HCT116 (cell line): Measurements from ENCODE around the gene HK2. TPM values are rescaled to one million over a fixed set of nuclear protein-coding genes. Genes with fewer than 3 reads are reported as not detected.

Experiments
- ATAC-seq: fragments of 200-7000 bp; cut with Tn5 transposase; 2 replicates; pipeline ENCODE4 v1.9.1; 2020; ENCODE audit warnings: mild to moderate bottlenecking, moderate library complexity
- BruUV-seq: library from RNA; stranded (reverse); fragments of 400-500 nt; replicated peaks from 2 replicates; lab custom pipeline; 2021; lab: Mats Ljungman, UMichigan
- CTCF ChIA-PET: fragments of 300-600 bp; sonication (Branson Sonifier 250); formaldehyde crosslinking; loops from one replicate; lab custom pipeline; 2021; ENCODE audit warnings: antibody characterized with exemption; lab: Charles Lee
- POLR2A ChIA-PET: fragments of 300-600, 350-600 bp; sonication (Branson Sonifier 250); formaldehyde crosslinking; loops from one replicate; lab custom pipeline; 2021; ENCODE audit warnings: antibody characterized with exemption; lab: Charles Lee
- RAD21 ChIA-PET, 2 experiments: fragments of 300-600 bp; sonication (Branson Sonifier 250); formaldehyde crosslinking; loops; one replicate each; lab custom pipeline; 2023; ENCODE audit warnings: low total read pairs in 2 of 2; ENCODE audit not compliant: uncharacterized antibody in 2 of 2, unreplicated experiment in 2 of 2, low non-redundant PET in 1 of 2; lab: Charles Lee
- DNase-seq: peaks from one replicate; pipeline ENCODE4 v3.0.0-alpha.2; 2010; ENCODE audit warnings: low read depth, low spot score
- H2AFZ ChIP-seq: fragments of 200-600 bp; shearing (Covaris generic), sonication (generic); 2 replicates; pipeline ENCODE4 v1.6.1; 2017; ENCODE audit warnings: low read depth, mixed run types, mixed read lengths, antibody characterized with exemption, low read length; ENCODE audit not compliant: poor library complexity, severe bottlenecking
- H3K27ac ChIP-seq: 2 replicates; pipeline ENCODE4 v1.5.1; 2012; ENCODE audit warnings: low read depth, low read length
- H3K27me3 ChIP-seq: fragments of 200-600 bp; sonication (generic); 2 replicates; pipeline ENCODE4 v1.6.1; 2016; ENCODE audit warnings: mixed run types, low read length, mixed read lengths; ENCODE audit not compliant: insufficient read depth
- H3K36me3 ChIP-seq, 2 experiments: fragments of 200-500 bp in 1 of 2; fragments of 200-600 bp in 1 of 2; sonication (Bioruptor generic) in 1 of 2; sonication (generic) in 1 of 2; 2 replicates each; pipeline versions ENCODE4 v1.5.1 to v1.6.1; 2014 to 2016; ENCODE audit warnings: low read length in 2 of 2, inconsistent platforms in 1 of 2, mixed read lengths in 1 of 2, mixed run types in 1 of 2; ENCODE audit not compliant: insufficient read depth in 2 of 2, control insufficient read depth in 1 of 2
- H3K4me1 ChIP-seq, 2 experiments: fragments of 200-600 bp in 1 of 2; sonication (generic) in 1 of 2; 2 replicates each; pipeline versions ENCODE4 v1.5.1 to v1.6.1; 2012 to 2017; ENCODE audit warnings: low read length in 2 of 2, inconsistent platforms in 1 of 2, mild to moderate bottlenecking in 1 of 2, mixed read lengths in 1 of 2, mixed run types in 1 of 2, moderate library complexity in 1 of 2; ENCODE audit not compliant: insufficient read depth in 2 of 2, control insufficient read depth in 1 of 2
- H3K4me2 ChIP-seq: fragments of 200-600 bp; sonication (generic); 2 replicates; pipeline ENCODE4 v1.6.1; 2017; ENCODE audit warnings: mixed run types, low read length, mixed read lengths
- H3K4me3 ChIP-seq, 2 experiments: fragments of 200-600 bp in 1 of 2; sonication (generic) in 1 of 2; replicated peaks in 1 of 2; 2 replicates each; pipeline ENCODE4 v1.5.1; 2011 to 2016; ENCODE audit warnings: low read length in 2 of 2, control low read depth in 1 of 2, low read depth in 1 of 2, mild to moderate bottlenecking in 1 of 2, mixed read lengths in 1 of 2, mixed run types in 1 of 2
- H3K79me2 ChIP-seq: fragments of 200-600 bp; sonication (generic); 2 replicates; pipeline ENCODE4 v1.6.1; 2017; ENCODE audit warnings: mild to moderate bottlenecking, mixed run types, low read length, moderate library complexity, mixed read lengths; ENCODE audit not compliant: insufficient read depth
- H3K9ac ChIP-seq: fragments of 200-600 bp; sonication (generic); 2 replicates; pipeline ENCODE4 v1.6.1; 2016; ENCODE audit warnings: low read length, mixed read lengths
- H3K9me2 ChIP-seq: fragments of 200-600 bp; sonication (generic), shearing (Covaris generic); 2 replicates; pipeline ENCODE4 v1.6.1; 2017; ENCODE audit warnings: mixed run types, mild to moderate bottlenecking, moderate library complexity; ENCODE audit not compliant: insufficient read depth
- H3K9me3 ChIP-seq, 2 experiments: fragments of 200-500 bp in 1 of 2; fragments of 200-600 bp in 1 of 2; sonication (Bioruptor generic) in 1 of 2; sonication (generic) in 1 of 2; 2 replicates each; pipeline ENCODE4 v1.6.1; 2014 to 2017; ENCODE audit warnings: low read length in 2 of 2, mixed read lengths in 2 of 2, inconsistent platforms in 1 of 2, low read depth in 1 of 2, mild to moderate bottlenecking in 1 of 2, mixed run types in 1 of 2, moderate library complexity in 1 of 2; ENCODE audit not compliant: control insufficient read depth in 1 of 2, insufficient read depth in 1 of 2
- H4K20me1 ChIP-seq: fragments of 200-600 bp; sonication (generic), shearing (Covaris generic); 2 replicates; pipeline ENCODE4 v1.6.1; 2017; ENCODE audit warnings: mixed run types, mild to moderate bottlenecking, moderate library complexity; ENCODE audit not compliant: insufficient read depth
- CTCF ChIP-seq, 3 experiments: fragments of 200-600 bp in 1 of 3; sonication (generic) in 1 of 3; IDR thresholded peaks in 2 of 3; conservative IDR thresholded peaks in 1 of 3; 2 replicates each; pipeline ENCODE4 v1.5.1; 2012 to 2017; ENCODE audit warnings: low read depth in 2 of 3, low read length in 2 of 3, antibody characterized with exemption in 1 of 3, borderline replicate concordance in 1 of 3, control low read depth in 1 of 3, mild to moderate bottlenecking in 1 of 3, mixed read lengths in 1 of 3, mixed run types in 1 of 3, moderate library complexity in 1 of 3; ENCODE audit not compliant: insufficient read depth in 1 of 3
- EGR1 ChIP-seq: IDR thresholded peaks from 2 replicates; pipeline ENCODE4 v1.6.1; 2012; ENCODE audit warnings: low read depth
- ELF1 ChIP-seq: IDR thresholded peaks from 2 replicates; pipeline ENCODE4 v1.6.1; 2012; ENCODE audit warnings: low read depth, borderline replicate concordance
- EZH2 ChIP-seq: fragments of 200-600 bp; sonication (generic); IDR thresholded peaks from 2 replicates; pipeline ENCODE4 v1.6.1; 2017; ENCODE audit warnings: antibody characterized with exemption, mixed run types
- EZH2phosphoT487 ChIP-seq: fragments of 200-600 bp; IDR thresholded peaks from 2 replicates; pipeline ENCODE4 v1.6.1; 2018; ENCODE audit warnings: antibody characterized with exemption, borderline replicate concordance
- JUND ChIP-seq: IDR thresholded peaks from 2 replicates; pipeline ENCODE4 v1.6.1; 2012
- POLR2A ChIP-seq: IDR thresholded peaks from 2 replicates; pipeline ENCODE4 v1.7.0; 2011; ENCODE audit warnings: borderline replicate concordance; ENCODE audit not compliant: insufficient read depth, insufficient read length; ENCODE audit errors: extremely low read depth
- POLR2AphosphoS5 ChIP-seq: IDR thresholded peaks from 2 replicates; pipeline ENCODE4 v1.6.1; 2011; ENCODE audit warnings: mild to moderate bottlenecking, low read depth, low read length, moderate library complexity
- SRF ChIP-seq: IDR thresholded peaks from 2 replicates; pipeline ENCODE4 v1.6.1; 2012; ENCODE audit warnings: low read depth
- TCF7L2 ChIP-seq: IDR thresholded peaks from 2 replicates; pipeline ENCODE4 v1.7.0; 2011; ENCODE audit warnings: borderline replicate concordance, inconsistent platforms; ENCODE audit not compliant: insufficient read depth, insufficient read length; ENCODE audit errors: extremely low read depth
- YY1 ChIP-seq: IDR thresholded peaks from 2 replicates; pipeline ENCODE4 v1.6.1; 2011; ENCODE audit warnings: low read length, low read depth, moderate library complexity, mild to moderate bottlenecking; ENCODE audit not compliant: insufficient replicate concordance; ENCODE audit errors: extremely low read depth
- intact Hi-C: fragments of 100-400 bp; cut with micrococcal nuclease; formaldehyde crosslinking; loops from 2 replicates; pipeline ENCODE4 v1.10.0; 2022
- total RNA-seq: library from RNA; stranded (reverse); gene quantifications from one replicate; pipeline ENCODE4 v1.2.1, GENCODE V29; 2021; ENCODE audit not compliant: unreplicated experiment
- TF ChIP-seq, protein P1 (sequence below): IDR thresholded peaks from 2 replicates; pipeline ENCODE4 v1.6.1; 2011; ENCODE audit warnings: mild to moderate bottlenecking, low read length, moderate library complexity; ENCODE audit not compliant: insufficient replicate concordance; ENCODE audit errors: extremely low read depth
- TF ChIP-seq, protein P2 (sequence below): IDR thresholded peaks from 2 replicates; pipeline ENCODE4 v1.6.1; 2012; ENCODE audit warnings: low read depth
- TF ChIP-seq, protein P3 (sequence below): IDR thresholded peaks from 2 replicates; pipeline ENCODE4 v1.6.1; 2012

The HK2 gene
- total RNA-seq, 1 experiment from 2014 or later: 42.5 TPM

DNA sequence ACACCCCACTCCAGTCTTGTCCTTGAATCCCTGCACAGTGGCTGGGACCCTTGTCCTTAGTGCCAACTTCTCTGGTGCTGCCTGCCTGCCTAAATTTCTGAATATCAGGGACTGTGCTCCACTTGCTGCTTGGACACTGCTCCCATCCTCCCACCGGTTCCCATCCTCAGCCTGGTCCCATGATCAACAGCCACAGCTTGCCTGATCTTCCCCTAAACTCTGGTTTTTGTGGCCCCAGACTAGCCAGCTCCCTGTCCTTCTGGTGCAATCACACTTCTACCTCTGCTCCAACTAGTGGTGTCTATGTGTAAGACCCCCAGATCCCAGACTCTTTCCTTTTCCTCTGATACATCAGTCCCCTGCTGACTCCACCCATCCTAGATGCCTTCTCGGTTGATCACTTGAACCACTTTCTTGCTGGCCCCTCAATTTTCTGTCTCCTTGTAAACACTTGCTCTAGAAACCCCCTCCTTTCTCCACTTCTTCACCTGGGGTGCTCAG is 87.4 kb downstream of the HK2 start:
- no peaks in the 10 kb centered on the region for H4K20me1 ChIP-seq
- no peak overlapping the region for H2AFZ ChIP-seq
- intact Hi-C loops: loop anchor here (5.0 kb wide), 1 partner anchor 686 kb away; no protein-coding TSS in a partner anchor
- no peaks in the 10 kb centered on the region for H3K36me3 ChIP-seq
- ChIA-PET RAD21 (no interaction called here), POLR2A (no interaction called here), CTCF (no interaction called here)
- peaks cover 0 to 4% of the 10 kb centered on the region in 2 experiments; a peak in 1 of 4 replicates for H3K4me1 ChIP-seq
- H3K27ac ChIP-seq: no peak overlapping the region
- H3K9me3 ChIP-seq: no peaks in the 10 kb centered on the region
- H3K4me2 ChIP-seq: no peak overlapping the region
- no peaks in the 10 kb centered on the region for H3K79me2 ChIP-seq
- DNase-seq (no peak), ATAC-seq (no peak)
- H3K9ac ChIP-seq: no peak overlapping the region
- no TSS peak for BruUV-seq
- H3K4me3 ChIP-seq: no peak overlapping the region
- H3K27me3 ChIP-seq: no peaks in the 10 kb centered on the region
- no peaks in the 10 kb centered on the region for H3K9me2 ChIP-seq
- TF ChIP-seq POLR2AphosphoS5: no peak
- TF ChIP-seq, protein P1, sequence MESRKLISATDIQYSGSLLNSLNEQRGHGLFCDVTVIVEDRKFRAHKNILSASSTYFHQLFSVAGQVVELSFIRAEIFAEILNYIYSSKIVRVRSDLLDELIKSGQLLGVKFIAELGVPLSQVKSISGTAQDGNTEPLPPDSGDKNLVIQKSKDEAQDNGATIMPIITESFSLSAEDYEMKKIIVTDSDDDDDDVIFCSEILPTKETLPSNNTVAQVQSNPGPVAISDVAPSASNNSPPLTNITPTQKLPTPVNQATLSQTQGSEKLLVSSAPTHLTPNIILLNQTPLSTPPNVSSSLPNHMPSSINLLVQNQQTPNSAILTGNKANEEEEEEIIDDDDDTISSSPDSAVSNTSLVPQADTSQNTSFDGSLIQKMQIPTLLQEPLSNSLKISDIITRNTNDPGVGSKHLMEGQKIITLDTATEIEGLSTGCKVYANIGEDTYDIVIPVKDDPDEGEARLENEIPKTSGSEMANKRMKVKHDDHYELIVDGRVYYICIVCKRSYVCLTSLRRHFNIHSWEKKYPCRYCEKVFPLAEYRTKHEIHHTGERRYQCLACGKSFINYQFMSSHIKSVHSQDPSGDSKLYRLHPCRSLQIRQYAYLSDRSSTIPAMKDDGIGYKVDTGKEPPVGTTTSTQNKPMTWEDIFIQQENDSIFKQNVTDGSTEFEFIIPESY: no peak
- TF ChIP-seq ELF1: no peak
- TF ChIP-seq POLR2A: no peak
- TF ChIP-seq, protein P2, sequence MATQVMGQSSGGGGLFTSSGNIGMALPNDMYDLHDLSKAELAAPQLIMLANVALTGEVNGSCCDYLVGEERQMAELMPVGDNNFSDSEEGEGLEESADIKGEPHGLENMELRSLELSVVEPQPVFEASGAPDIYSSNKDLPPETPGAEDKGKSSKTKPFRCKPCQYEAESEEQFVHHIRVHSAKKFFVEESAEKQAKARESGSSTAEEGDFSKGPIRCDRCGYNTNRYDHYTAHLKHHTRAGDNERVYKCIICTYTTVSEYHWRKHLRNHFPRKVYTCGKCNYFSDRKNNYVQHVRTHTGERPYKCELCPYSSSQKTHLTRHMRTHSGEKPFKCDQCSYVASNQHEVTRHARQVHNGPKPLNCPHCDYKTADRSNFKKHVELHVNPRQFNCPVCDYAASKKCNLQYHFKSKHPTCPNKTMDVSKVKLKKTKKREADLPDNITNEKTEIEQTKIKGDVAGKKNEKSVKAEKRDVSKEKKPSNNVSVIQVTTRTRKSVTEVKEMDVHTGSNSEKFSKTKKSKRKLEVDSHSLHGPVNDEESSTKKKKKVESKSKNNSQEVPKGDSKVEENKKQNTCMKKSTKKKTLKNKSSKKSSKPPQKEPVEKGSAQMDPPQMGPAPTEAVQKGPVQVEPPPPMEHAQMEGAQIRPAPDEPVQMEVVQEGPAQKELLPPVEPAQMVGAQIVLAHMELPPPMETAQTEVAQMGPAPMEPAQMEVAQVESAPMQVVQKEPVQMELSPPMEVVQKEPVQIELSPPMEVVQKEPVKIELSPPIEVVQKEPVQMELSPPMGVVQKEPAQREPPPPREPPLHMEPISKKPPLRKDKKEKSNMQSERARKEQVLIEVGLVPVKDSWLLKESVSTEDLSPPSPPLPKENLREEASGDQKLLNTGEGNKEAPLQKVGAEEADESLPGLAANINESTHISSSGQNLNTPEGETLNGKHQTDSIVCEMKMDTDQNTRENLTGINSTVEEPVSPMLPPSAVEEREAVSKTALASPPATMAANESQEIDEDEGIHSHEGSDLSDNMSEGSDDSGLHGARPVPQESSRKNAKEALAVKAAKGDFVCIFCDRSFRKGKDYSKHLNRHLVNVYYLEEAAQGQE: no peak
- no peak for TF ChIP-seq EGR1
- no peak for TF ChIP-seq TCF7L2
- no peak for TF ChIP-seq EZH2phosphoT487
- no peak for TF ChIP-seq CTCF (IDR thresholded peaks at IDR 0.05 in 2 of 3, conservative IDR thresholded peaks at IDR 0.05 in 1 of 3; ENCODE audit: borderline replicate concordance in 1 of 3, insufficient read depth in 1 of 3, low read depth in 2 of 3, low read length in 2 of 3)
- TF ChIP-seq YY1: no peak
- TF ChIP-seq EZH2: no peak
- no peak for TF ChIP-seq JUND
- TF ChIP-seq SRF: no peak
- TF ChIP-seq, protein P3, sequence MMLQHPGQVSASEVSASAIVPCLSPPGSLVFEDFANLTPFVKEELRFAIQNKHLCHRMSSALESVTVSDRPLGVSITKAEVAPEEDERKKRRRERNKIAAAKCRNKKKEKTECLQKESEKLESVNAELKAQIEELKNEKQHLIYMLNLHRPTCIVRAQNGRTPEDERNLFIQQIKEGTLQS: no peak
- TF ChIP-seq, all 23 proteins: peak for 0
